GM23248 (cell line): ENCODE measurements around the gene CHRNE. TPM values are rescaled to one million over a fixed set of nuclear protein-coding genes. Genes with fewer than 3 reads are reported as not detected.
A peak's percentile ranks its signal among the peaks of the same experiment; 100 is the strongest.

Experiments used
- DNase-seq: peaks from one replicate; pipeline ENCODE4 v3.0.0-alpha.2; 2015
- H2AFZ ChIP-seq: fragments of 200-600 bp; sonication (generic); 2 replicates; pipeline ENCODE4 v1.6.1; 2016; ENCODE audit warnings: antibody characterized with exemption
- H3F3A ChIP-seq: fragments of 200-600 bp; sonication (generic); 2 replicates; pipeline ENCODE4 v1.6.1; 2016; ENCODE audit warnings: mild to moderate bottlenecking, antibody characterized with exemption, mixed run types; ENCODE audit not compliant: insufficient read depth
- H3K27ac ChIP-seq: fragments of 200-600 bp; sonication (generic); 2 replicates; pipeline ENCODE4 v1.5.1; 2016; ENCODE audit warnings: mild to moderate bottlenecking
- H3K27me3 ChIP-seq: fragments of 200-600 bp; sonication (generic); replicated peaks from 2 replicates; pipeline ENCODE4 v1.6.1; 2016; ENCODE audit warnings: mild to moderate bottlenecking; ENCODE audit not compliant: insufficient read depth
- H3K36me3 ChIP-seq: fragments of 200-600 bp; sonication (generic); 2 replicates; pipeline ENCODE4 v1.6.1; 2016; ENCODE audit warnings: low read depth, mild to moderate bottlenecking
- H3K4me1 ChIP-seq: fragments of 200-600 bp; sonication (generic); 2 replicates; pipeline ENCODE4 v1.6.1; 2016; ENCODE audit warnings: mild to moderate bottlenecking; ENCODE audit not compliant: insufficient read depth
- H3K4me2 ChIP-seq: fragments of 200-600 bp; sonication (generic); one replicate; pipeline ENCODE4 v1.6.1; 2016; ENCODE audit warnings: mild to moderate bottlenecking; ENCODE audit not compliant: unreplicated experiment
- H3K4me3 ChIP-seq: fragments of 200-600 bp; sonication (generic); 2 replicates; pipeline ENCODE4 v1.5.1; 2016; ENCODE audit warnings: mild to moderate bottlenecking
- H3K79me2 ChIP-seq: fragments of 200-600 bp; sonication (generic); 2 replicates; pipeline ENCODE4 v1.6.1; 2016; ENCODE audit warnings: mild to moderate bottlenecking; ENCODE audit not compliant: insufficient read depth
- H3K9ac ChIP-seq: fragments of 200-600 bp; sonication (generic); 2 replicates; pipeline ENCODE4 v1.6.1; 2016; ENCODE audit warnings: mild to moderate bottlenecking
- H3K9me2 ChIP-seq: fragments of 200-600 bp; sonication (generic); 2 replicates; pipeline ENCODE4 v1.6.1; 2016; ENCODE audit warnings: mixed run types, mild to moderate bottlenecking, moderate library complexity; ENCODE audit not compliant: insufficient read depth
- H3K9me3 ChIP-seq: fragments of 200-600 bp; sonication (generic); one replicate; pipeline ENCODE4 v1.6.1; 2017; ENCODE audit warnings: low read depth
- H4K20me1 ChIP-seq: fragments of 200-600 bp; sonication (generic); 2 replicates; pipeline ENCODE4 v1.6.0; 2016; ENCODE audit not compliant: insufficient read depth
- EZH2 ChIP-seq: fragments of 200-600 bp; sonication (generic); IDR thresholded peaks from 2 replicates; pipeline ENCODE4 v1.6.1; 2018; ENCODE audit warnings: antibody characterized with exemption, mild to moderate bottlenecking; ENCODE audit not compliant: insufficient read depth, poor library complexity, severe bottlenecking
- EZH2phosphoT487 ChIP-seq: fragments of 200-600 bp; sonication (generic); IDR thresholded peaks from 2 replicates; pipeline ENCODE4 v1.6.1; 2018; ENCODE audit warnings: antibody characterized with exemption, moderate library complexity, mild to moderate bottlenecking, low read depth; ENCODE audit not compliant: insufficient read depth
- WGBS, 2 experiments: methylation state at CpG; one replicate each; pipeline ENCODE4 v1.1.6; 2015 to 2017; ENCODE audit warnings: low lambda C conversion rate in 2 of 2, low coverage in 1 of 2; ENCODE audit errors: missing lambda C conversion rate in 2 of 2; 5-methylcytosine and 5-hydroxymethylcytosine counted together
- in situ Hi-C: fragments of 300-500 bp; cut with MboI; formaldehyde crosslinking; loops from 2 replicates; pipeline ENCODE4 v1.15.0; 2020
- polyA plus RNA-seq: library from polyadenylated mRNA; unstranded; fragments of >200 nt; fragmentation: Nextera tagmentation; extraction: Ambion mirVana; gene quantifications from 2 replicates; pipeline ENCODE4 v1.2.1, GENCODE V29; 2016
- total RNA-seq: library from RNA; depleted of rRNA; stranded (reverse); fragments of >200 nt; shearing (Covaris generic); gene quantifications from 2 replicates; pipeline ENCODE4 v1.2.3, GENCODE V29; 2014

The CHRNE gene
- total and polyA plus RNA-seq, 2 experiments from 2014 or later, result 0.84 to 0.86 TPM

DNA sequence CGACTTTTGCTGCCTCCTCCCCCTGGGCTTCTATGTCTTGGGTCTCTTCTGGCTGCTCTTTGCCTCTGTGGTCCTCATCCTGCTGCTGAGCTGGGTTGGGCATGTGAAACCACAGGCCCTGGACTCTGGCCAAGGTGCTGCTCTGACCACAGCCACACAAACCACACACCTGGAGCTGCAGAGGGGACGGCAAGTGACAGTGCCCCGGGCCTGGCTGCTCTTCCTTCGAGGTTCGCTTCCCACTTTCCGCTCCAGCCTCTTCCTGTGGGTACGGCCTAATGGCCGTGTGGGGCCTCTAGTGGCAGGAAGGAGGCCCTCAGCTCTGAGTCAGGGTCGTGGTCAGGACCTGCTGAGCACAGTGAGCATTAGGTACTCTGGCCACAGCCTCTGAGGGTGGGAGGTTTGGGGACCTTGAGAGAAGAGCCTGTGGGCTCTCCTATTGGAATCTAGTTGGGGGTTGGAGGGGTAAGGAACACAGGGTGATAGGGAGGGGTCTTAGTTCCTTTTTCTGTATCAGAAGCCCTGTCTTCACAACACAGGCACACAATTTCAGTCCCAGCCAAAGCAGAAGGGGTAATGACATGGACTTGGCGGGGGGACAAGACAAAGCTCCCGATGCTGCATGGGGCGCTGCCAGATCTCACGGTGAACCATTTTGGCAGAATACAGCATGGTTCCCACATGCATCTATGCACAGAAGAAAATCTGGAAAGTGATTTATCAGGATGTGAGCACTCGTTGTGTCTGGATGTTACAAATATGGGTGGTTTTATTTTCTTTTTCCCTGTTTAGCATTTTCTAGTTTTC lies 31.5 kb upstream of the CHRNE start:
- Histone ChIP-seq H3K9ac (peak overlapping the region; percentile 46; the same call in 1 of the 2 replicates), H2AFZ (no peak overlapping the region), H3F3A (no peaks in the 10 kb centered on the region), H3K79me2 (peaks cover 16% of the 10 kb centered on the region), H3K4me3 (no peak overlapping the region), H3K4me2 (no peak overlapping the region), H3K9me2 (no peaks in the 10 kb centered on the region), H3K9me3 (no peaks in the 10 kb centered on the region), H4K20me1 (no peaks in the 10 kb centered on the region), H3K4me1 (peaks cover 6% of the 10 kb centered on the region; the same call in 1 of the 2 replicates), H3K36me3 (no peaks in the 10 kb centered on the region), H3K27ac (no peak overlapping the region), H3K27me3 (no peaks in the 10 kb centered on the region)
- 34 to 37% methylated on average over 14 of the region's 14 CpGs for WGBS, 2 experiments
- DNase-seq, result peak; percentile 63
- in situ Hi-C loops, result no loop called here
- TF ChIP-seq EZH2 (no peak), EZH2phosphoT487 (no peak)

GRCh38 chr17:4933646-4934045 lies 30.7 kb upstream of the CHRNE start:
- H3F3A ChIP-seq, result no peaks in the 10 kb centered on the region
- H3K9me2 ChIP-seq, result no peaks in the 10 kb centered on the region
- no peak overlapping the region for H3K27ac ChIP-seq
- H3K4me3 ChIP-seq, result no peak overlapping the region
- no peaks in the 10 kb centered on the region for H4K20me1 ChIP-seq
- 0 out of 2 replicates have a peak overlapping the region, but pooled peaks have one; percentile 46 for H3K9ac ChIP-seq
- no peaks in the 10 kb centered on the region for H3K9me3 ChIP-seq
- 85 to 86% methylated on average over 6 to 16 of the region's 16 CpGs for WGBS, 2 experiments
- DNase-seq, result no peak
- peaks cover 2% of the 10 kb centered on the region; the same call in 1 of the 2 replicates for H3K4me1 ChIP-seq
- H3K27me3 ChIP-seq, result no peaks in the 10 kb centered on the region
- TF ChIP-seq EZH2phosphoT487, result no peak
- no peak for TF ChIP-seq EZH2
- H3K79me2 ChIP-seq, result peaks cover 9% of the 10 kb centered on the region
- in situ Hi-C loops, result no loop called here
- no peak overlapping the region for H2AFZ ChIP-seq
- no peaks in the 10 kb centered on the region for H3K36me3 ChIP-seq
- H3K4me2 ChIP-seq, result no peak overlapping the region

GRCh38 chr17:4932756-4933155 lies 29.9 kb upstream of the CHRNE start:
- in situ Hi-C loops, result no loop called here
- H3K9me3 ChIP-seq, result no peaks in the 10 kb centered on the region
- H3K4me2 ChIP-seq, result no peak overlapping the region
- no peaks in the 10 kb centered on the region for H3K27me3 ChIP-seq
- no peak for DNase-seq
- H3K36me3 ChIP-seq, result no peaks in the 10 kb centered on the region
- H2AFZ ChIP-seq, result no peak overlapping the region
- H3K27ac ChIP-seq, result no peak overlapping the region
- no peak overlapping the region for H3K9ac ChIP-seq
- no peak for TF ChIP-seq EZH2phosphoT487
- no peak for TF ChIP-seq EZH2
- no peaks in the 10 kb centered on the region for H3K4me1 ChIP-seq
- no peaks in the 10 kb centered on the region for H3F3A ChIP-seq
- H3K9me2 ChIP-seq, result no peaks in the 10 kb centered on the region
- 83 to 88% methylated on average over 12 of the region's 12 CpGs for WGBS, 2 experiments
- H3K79me2 ChIP-seq, result peaks cover under 1% of the 10 kb centered on the region; the same call in 1 of the 2 replicates
- H3K4me3 ChIP-seq, result no peak overlapping the region
- no peaks in the 10 kb centered on the region for H4K20me1 ChIP-seq

DNA sequence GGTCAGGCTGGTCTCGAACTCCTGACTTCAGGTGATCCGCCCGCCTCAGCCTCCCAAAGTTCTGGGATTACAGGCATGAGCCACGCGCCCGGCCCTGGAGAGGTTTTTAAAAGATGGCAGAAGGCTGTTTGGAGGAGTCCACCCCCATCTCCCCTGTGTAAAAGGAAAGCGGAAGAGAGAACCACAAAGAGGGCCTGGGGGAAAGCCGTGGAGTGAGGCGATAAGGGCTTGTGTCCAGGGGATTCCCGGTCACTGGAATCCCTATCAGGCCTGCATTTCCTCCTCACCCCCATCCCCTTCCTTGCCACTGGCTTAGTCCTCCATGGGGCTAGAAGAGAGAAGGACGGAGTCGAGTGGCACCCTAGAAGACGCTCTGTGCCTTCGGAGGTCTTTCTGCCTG lies 29.1 kb upstream of the CHRNE start, which contains the start of gene GP1BA:
TSS of gene GP1BA (plus strand) at position 315 of the 400 bp plus-strand sequence. CDS start 328 bp downstream, outside the sequence.
- 98% methylated on average over 13 to 14 of the region's 14 CpGs for WGBS, 2 experiments
- Histone ChIP-seq H3K36me3 (no peaks in the 10 kb centered on the region), H3K9ac (no peak within 1 kb of the TSS), H3F3A (no peaks in the 10 kb centered on the region), H2AFZ (no peak within 1 kb of the TSS), H3K79me2 (no peaks in the 10 kb centered on the region), H4K20me1 (no peaks in the 10 kb centered on the region), H3K4me3 (no peak within 1 kb of the TSS), H3K27me3 (no peaks in the 10 kb centered on the region), H3K9me3 (no peaks in the 10 kb centered on the region), H3K27ac (no peak within 1 kb of the TSS), H3K4me2 (no peak within 1 kb of the TSS), H3K4me1 (no peaks in the 10 kb centered on the region), H3K9me2 (no peaks in the 10 kb centered on the region)
- in situ Hi-C loops, result no loop called here
- no peak for DNase-seq
- TF ChIP-seq EZH2 (no peak), EZH2phosphoT487 (no peak)
